ENCODE measurements around the gene NIBAN1.

NIBAN1 gene

DNA sequence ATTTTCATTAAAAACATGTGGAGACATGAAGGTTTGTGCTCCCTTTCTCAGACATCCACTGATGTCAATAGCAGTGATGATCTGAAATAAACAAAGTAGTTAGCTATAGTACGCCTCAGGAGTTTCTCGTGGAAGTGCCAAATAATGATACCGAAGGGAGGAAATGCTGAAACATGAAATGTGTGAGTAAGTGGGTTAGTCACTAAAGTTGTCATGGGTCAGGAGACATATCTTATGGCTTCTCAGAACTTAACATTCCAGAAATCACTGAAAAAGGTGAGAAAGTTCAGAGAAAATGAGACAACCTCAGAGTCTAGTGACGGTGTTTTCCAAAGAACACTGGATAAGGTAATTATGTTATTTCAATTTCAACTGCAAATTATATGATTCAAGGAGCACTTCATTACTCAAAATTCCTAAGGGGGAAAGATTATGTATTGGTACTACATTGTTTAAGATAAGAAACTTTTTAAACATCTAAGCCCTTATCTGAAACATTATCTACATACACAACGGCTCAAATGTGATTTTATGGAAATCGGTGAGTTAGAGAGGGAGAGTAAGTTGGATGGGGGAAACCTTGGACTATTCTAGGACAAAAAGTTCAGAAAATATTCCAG, 20.6 kb downstream of the NIBAN1 start:
- H3K9me3 ChIP-seq (ENCODE audit: control insufficient read depth, insufficient read depth, low read length) = no peaks in the 10 kb centered on the region
- H3K36me3 ChIP-seq (ENCODE audit: control insufficient read depth, insufficient read depth, low read length) = no peaks in the 10 kb centered on the region
- peaks cover 2% of the 10 kb centered on the region for H3K4me1 ChIP-seq (ENCODE audit: control insufficient read depth, insufficient read depth, low read length)
- H3K27me3 ChIP-seq (ENCODE audit: control insufficient read depth, insufficient read depth, low read length) = no peaks in the 10 kb centered on the region
- H3K9ac ChIP-seq (ENCODE audit: low read depth, low read length) = no peak overlapping the region
- H3K4me3 ChIP-seq (ENCODE audit: low read depth, low read length) = no peak overlapping the region

- Histone ChIP-seq H3K9ac (ENCODE audit: low read depth, low read length) (no peak overlapping the region), H3K4me1 (ENCODE audit: control insufficient read depth, insufficient read depth, low read length) (peaks cover 2% of the 10 kb centered on the region)
Measured at GRCh38 chr1:184952428-184952827, 21.9 kb downstream of the NIBAN1 start.

GRCh38 chr1:184951788-184952187, 22.5 kb downstream of the NIBAN1 start:
- H3K9ac ChIP-seq (ENCODE audit: low read depth, low read length) = no peak overlapping the region
- no peaks in the 10 kb centered on the region for H3K9me3 ChIP-seq (ENCODE audit: control insufficient read depth, insufficient read depth, low read length)
- H3K4me1 ChIP-seq (ENCODE audit: control insufficient read depth, insufficient read depth, low read length) = peaks cover 2% of the 10 kb centered on the region
- H3K4me3 ChIP-seq (ENCODE audit: low read depth, low read length) = no peak overlapping the region
- no peaks in the 10 kb centered on the region for H3K36me3 ChIP-seq (ENCODE audit: control insufficient read depth, insufficient read depth, low read length)
- H3K27me3 ChIP-seq (ENCODE audit: control insufficient read depth, insufficient read depth, low read length) = no peaks in the 10 kb centered on the region

More at GRCh38 chr1:184952428-184952827, 21.9 kb downstream of the NIBAN1 start:
- Histone ChIP-seq H3K9me3 (ENCODE audit: control insufficient read depth, insufficient read depth, low read length) (no peaks in the 10 kb centered on the region), H3K4me3 (ENCODE audit: low read depth, low read length) (no peak overlapping the region), H3K27me3 (ENCODE audit: control insufficient read depth, insufficient read depth, low read length) (no peaks in the 10 kb centered on the region), H3K36me3 (ENCODE audit: control insufficient read depth, insufficient read depth, low read length) (no peaks in the 10 kb centered on the region)

- no peak overlapping the region for H3K4me3 ChIP-seq (ENCODE audit: low read depth, low read length)
- H3K4me1 ChIP-seq (ENCODE audit: control insufficient read depth, insufficient read depth, low read length) = peaks cover 6% of the 10 kb centered on the region
- no peaks in the 10 kb centered on the region for H3K36me3 ChIP-seq (ENCODE audit: control insufficient read depth, insufficient read depth, low read length)
- H3K9me3 ChIP-seq (ENCODE audit: control insufficient read depth, insufficient read depth, low read length) = no peaks in the 10 kb centered on the region
- H3K9ac ChIP-seq (ENCODE audit: low read depth, low read length) = no peak overlapping the region
- no peaks in the 10 kb centered on the region for H3K27me3 ChIP-seq (ENCODE audit: control insufficient read depth, insufficient read depth, low read length)
Measured at GRCh38 chr1:184950906-184951305, 23.4 kb downstream of the NIBAN1 start.

DNA sequence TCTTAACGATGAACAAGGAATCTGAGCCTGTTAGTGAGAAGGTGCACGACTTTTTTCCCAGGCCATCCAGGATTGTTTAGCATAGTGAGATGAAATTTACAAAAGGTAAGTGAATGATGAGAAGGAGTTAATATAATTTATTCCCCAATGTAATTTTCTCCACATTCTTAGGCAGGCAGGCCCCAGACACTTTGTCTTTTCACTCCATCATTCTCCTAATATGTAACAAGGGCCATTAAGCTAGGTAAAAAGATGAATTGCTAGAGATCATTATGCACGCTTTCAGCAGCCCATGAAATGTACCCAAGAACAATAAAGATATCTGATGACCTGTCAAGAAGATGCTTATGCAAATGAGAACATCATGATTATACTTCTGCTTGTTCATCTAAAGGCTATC, 24.1 kb downstream of the NIBAN1 start:
- Histone ChIP-seq H3K27me3 (ENCODE audit: control insufficient read depth, insufficient read depth, low read length) (no peaks in the 10 kb centered on the region), H3K9me3 (ENCODE audit: control insufficient read depth, insufficient read depth, low read length) (no peaks in the 10 kb centered on the region), H3K36me3 (ENCODE audit: control insufficient read depth, insufficient read depth, low read length) (no peaks in the 10 kb centered on the region), H3K4me1 (ENCODE audit: control insufficient read depth, insufficient read depth, low read length) (peaks cover 11% of the 10 kb centered on the region), H3K9ac (ENCODE audit: low read depth, low read length) (no peak overlapping the region), H3K4me3 (ENCODE audit: low read depth, low read length) (no peak overlapping the region)

GRCh38 chr1:184947497-184948256, 26.6 kb downstream of the NIBAN1 start:
- no peaks in the 10 kb centered on the region for H3K36me3 ChIP-seq (ENCODE audit: control insufficient read depth, insufficient read depth, low read length)
- H3K9ac ChIP-seq (ENCODE audit: low read depth, low read length) = no peak overlapping the region
- H3K4me1 ChIP-seq (ENCODE audit: control insufficient read depth, insufficient read depth, low read length) = peaks cover 9% of the 10 kb centered on the region
- no peaks in the 10 kb centered on the region for H3K9me3 ChIP-seq (ENCODE audit: control insufficient read depth, insufficient read depth, low read length)
- no peak overlapping the region for H3K4me3 ChIP-seq (ENCODE audit: low read depth, low read length)
- H3K27me3 ChIP-seq (ENCODE audit: control insufficient read depth, insufficient read depth, low read length) = no peaks in the 10 kb centered on the region

DNA sequence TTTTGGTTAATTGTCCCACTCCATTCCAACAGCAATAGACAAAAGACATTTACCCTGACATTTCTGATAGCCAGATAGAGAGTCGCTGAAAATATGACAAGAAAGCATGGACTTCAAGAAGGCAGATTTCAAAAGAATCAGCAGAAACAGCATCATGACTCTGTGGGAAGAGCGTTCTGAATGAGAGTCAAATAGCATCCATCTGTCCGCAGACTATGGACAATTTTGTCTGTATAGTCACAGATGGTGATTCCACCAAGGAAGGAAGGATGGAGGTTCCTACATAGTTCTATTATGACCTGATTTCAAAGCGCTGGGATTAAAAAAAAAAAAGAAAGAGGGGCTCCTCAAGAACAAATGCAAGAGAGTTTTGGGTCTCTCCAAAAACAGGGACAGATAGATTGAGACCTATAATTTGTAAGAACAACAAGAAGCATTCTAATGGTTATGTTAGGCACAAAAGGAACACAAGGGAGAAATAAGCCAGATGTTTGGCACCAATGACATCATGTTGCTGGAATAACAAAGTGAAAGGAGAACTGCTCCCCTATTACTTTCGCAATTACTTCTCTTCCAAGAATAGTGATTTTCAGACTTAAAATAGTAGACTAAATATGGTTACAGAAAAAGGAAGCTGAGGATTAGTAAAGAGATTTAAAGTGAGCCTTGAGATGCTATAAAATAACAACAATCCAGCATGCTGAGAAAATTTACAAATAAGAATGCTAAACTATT, 28.5 kb downstream of the NIBAN1 start:
- no peak overlapping the region for H3K4me3 ChIP-seq (ENCODE audit: low read depth, low read length)
- H3K9ac ChIP-seq (ENCODE audit: low read depth, low read length) = no peak overlapping the region
- no peaks in the 10 kb centered on the region for H3K36me3 ChIP-seq (ENCODE audit: control insufficient read depth, insufficient read depth, low read length)
- H3K27me3 ChIP-seq (ENCODE audit: control insufficient read depth, insufficient read depth, low read length) = no peaks in the 10 kb centered on the region
- H3K9me3 ChIP-seq (ENCODE audit: control insufficient read depth, insufficient read depth, low read length) = no peaks in the 10 kb centered on the region
- peaks cover 9% of the 10 kb centered on the region for H3K4me1 ChIP-seq (ENCODE audit: control insufficient read depth, insufficient read depth, low read length)

DNA sequence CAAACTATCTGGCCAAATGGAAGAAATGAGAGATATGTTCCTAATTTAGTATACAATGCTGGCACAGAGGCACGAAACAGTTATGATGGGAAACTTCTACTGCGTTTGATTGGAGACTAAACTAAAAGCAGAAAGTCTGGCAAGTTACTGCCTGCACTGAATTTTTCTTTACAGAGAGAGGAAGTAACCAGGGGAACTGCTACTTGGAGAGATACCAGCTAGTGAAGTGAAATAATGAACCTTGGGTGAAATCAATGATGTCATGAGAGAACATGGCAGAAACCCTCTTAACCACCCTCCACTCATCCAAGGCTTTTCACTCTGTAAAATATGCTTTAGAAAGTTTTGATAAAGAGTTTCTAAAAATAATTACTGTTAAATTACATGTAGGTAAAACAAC, 29.3 kb downstream of the NIBAN1 start:
- no peaks in the 10 kb centered on the region for H3K9me3 ChIP-seq (ENCODE audit: control insufficient read depth, insufficient read depth, low read length)
- peaks cover 9% of the 10 kb centered on the region for H3K4me1 ChIP-seq (ENCODE audit: control insufficient read depth, insufficient read depth, low read length)
- H3K27me3 ChIP-seq (ENCODE audit: control insufficient read depth, insufficient read depth, low read length) = no peaks in the 10 kb centered on the region
- H3K9ac ChIP-seq (ENCODE audit: low read depth, low read length) = no peak overlapping the region
- no peaks in the 10 kb centered on the region for H3K36me3 ChIP-seq (ENCODE audit: control insufficient read depth, insufficient read depth, low read length)
- H3K4me3 ChIP-seq (ENCODE audit: low read depth, low read length) = no peak overlapping the region

DNA sequence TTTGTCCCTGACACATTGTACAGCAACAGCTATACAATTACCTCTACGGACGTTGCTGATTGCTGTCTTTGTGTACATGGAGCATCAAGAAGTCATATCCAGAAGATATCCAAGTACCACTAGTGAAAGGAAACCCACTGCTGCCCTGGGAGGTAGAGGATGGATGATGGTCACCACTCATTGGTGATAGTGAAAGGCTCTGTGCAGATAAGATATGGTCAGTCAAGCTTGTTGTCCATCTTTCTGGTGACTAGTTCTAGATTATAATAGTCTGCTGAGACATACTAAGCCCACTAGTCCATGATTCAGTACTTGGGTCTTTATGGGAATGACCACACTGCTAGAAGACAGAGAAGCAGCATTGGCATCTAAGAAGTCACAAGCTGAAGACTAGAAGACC, 30.3 kb downstream of the NIBAN1 start:
- Histone ChIP-seq H3K36me3 (ENCODE audit: control insufficient read depth, insufficient read depth, low read length) (no peaks in the 10 kb centered on the region), H3K27me3 (ENCODE audit: control insufficient read depth, insufficient read depth, low read length) (no peaks in the 10 kb centered on the region), H3K4me1 (ENCODE audit: control insufficient read depth, insufficient read depth, low read length) (peaks cover 9% of the 10 kb centered on the region), H3K4me3 (ENCODE audit: low read depth, low read length) (no peak overlapping the region), H3K9ac (ENCODE audit: low read depth, low read length) (no peak overlapping the region), H3K9me3 (ENCODE audit: control insufficient read depth, insufficient read depth, low read length) (no peaks in the 10 kb centered on the region)

DNA sequence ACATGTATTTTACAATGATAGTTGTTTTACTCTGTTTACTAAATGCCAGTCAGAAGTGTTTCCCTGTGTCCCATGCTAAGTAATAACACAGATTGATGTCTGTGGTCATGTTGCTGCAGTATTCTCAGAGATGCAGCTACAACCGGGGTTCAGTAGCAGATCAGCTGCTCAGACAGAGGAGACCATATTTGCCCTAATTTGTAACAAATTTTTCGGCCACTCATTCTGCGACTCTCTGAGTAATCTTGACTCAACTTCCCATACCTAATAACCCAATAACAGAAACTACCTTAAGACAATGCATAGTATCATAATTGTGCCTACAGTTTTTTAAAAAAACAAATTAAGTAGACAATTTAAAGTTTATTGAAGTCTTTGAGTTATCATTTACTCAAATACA, 32.6 kb downstream of the NIBAN1 start:
- H3K4me3 ChIP-seq (ENCODE audit: low read depth, low read length) = no peak overlapping the region
- no peak overlapping the region for H3K9ac ChIP-seq (ENCODE audit: low read depth, low read length)
- H3K9me3 ChIP-seq (ENCODE audit: control insufficient read depth, insufficient read depth, low read length) = no peaks in the 10 kb centered on the region
- H3K27me3 ChIP-seq (ENCODE audit: control insufficient read depth, insufficient read depth, low read length) = no peaks in the 10 kb centered on the region
- peaks cover 9% of the 10 kb centered on the region for H3K4me1 ChIP-seq (ENCODE audit: control insufficient read depth, insufficient read depth, low read length)
- H3K36me3 ChIP-seq (ENCODE audit: control insufficient read depth, insufficient read depth, low read length) = no peaks in the 10 kb centered on the region

DNA sequence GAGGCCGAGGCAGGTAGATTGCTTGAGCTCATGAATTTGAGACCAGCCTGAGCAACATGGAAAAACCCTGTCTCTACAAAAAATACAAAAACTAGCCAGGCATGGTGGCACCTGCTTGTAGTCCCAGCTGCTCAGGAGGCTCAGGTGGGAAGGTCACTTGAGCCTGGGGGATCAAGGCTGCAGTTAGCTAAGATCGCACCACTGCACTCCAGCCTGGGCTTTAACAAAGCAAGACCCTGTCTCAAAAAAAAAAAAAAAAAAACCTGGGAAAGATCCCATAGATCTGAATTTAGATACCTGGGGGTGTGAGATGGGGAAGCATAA, 32.9 kb downstream of the NIBAN1 start:
- Histone ChIP-seq H3K9me3 (ENCODE audit: control insufficient read depth, insufficient read depth, low read length) (no peaks in the 10 kb centered on the region), H3K36me3 (ENCODE audit: control insufficient read depth, insufficient read depth, low read length) (no peaks in the 10 kb centered on the region), H3K4me1 (ENCODE audit: control insufficient read depth, insufficient read depth, low read length) (peaks cover 9% of the 10 kb centered on the region), H3K27me3 (ENCODE audit: control insufficient read depth, insufficient read depth, low read length) (no peaks in the 10 kb centered on the region), H3K4me3 (ENCODE audit: low read depth, low read length) (no peak overlapping the region), H3K9ac (ENCODE audit: low read depth, low read length) (no peak overlapping the region)

Data from iPS-15b (cell line).